Activated CD4-positive, alpha-beta T cell treated with anti-CD3 and anti-CD28 coated beads, Interleukin-2, Interleukin-6, amounts not matched to agents 100 ng/mL and 50 ng/mL, durations not matched to agents 16 hours and 8 hours (primary cell): ENCODE data around the gene LNPEP.

Experiments used
- DNase-seq: peaks from one replicate; pipeline ENCODE4 v3.0.0-alpha.2; 2020

Gene LNPEP

GRCh38 chr5:96935559-96936430 is at the start of gene LNPEP:
Gene LNPEP, plus strand, starts transcription at chr5:96936080. Its CDS starts 76 bp downstream, at chr5:96936156.
- DNase-seq, result peak; percentile 98

- peak; percentile 39 for DNase-seq
These were observed 42.5 kb upstream of the LNPEP start for GRCh38 chr5:96893342-96893741.

DNA sequence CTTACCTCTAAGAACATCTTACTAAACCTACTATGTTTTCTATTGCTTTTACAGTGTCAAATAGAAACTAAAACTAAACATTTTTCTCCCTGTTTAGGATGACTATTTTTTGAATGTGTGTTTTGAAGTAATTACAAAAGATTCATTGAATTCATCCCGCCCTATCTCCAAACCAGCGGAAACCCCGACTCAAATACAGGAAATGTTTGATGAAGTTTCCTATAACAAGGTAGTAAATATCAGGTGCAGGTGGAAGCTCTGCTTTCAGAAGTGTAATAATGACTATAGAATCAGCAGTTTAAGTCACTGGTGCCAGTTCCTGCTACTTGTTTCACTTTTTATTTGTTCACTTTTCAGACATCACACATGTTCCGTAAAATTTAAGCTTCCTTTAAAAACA is 39.6 kb upstream of the LNPEP start:
- DNase-seq, result peak; percentile 65

DNA sequence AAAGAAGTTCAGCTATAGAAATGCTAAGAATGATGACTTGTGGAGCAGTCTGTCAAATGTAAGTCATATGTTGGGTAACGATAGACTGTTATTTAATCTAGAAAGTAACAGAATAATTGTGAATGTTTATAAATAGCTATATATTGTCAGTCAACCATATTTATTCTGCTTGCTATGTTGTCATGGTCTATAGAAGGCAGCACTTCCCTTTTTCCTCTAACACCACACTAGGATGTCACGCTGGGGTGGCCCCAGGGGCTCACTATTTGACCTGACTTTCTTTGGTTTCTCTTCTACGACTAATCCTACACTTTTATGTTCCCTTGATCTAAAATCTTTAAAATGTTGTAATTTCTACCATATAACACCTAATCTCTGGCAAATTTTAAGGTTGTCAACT is 39.1 kb upstream of the LNPEP start:
- no peak for DNase-seq

- no peak for DNase-seq
These were observed 34.5 kb upstream of the LNPEP start for GRCh38 chr5:96901384-96901783.

DNA sequence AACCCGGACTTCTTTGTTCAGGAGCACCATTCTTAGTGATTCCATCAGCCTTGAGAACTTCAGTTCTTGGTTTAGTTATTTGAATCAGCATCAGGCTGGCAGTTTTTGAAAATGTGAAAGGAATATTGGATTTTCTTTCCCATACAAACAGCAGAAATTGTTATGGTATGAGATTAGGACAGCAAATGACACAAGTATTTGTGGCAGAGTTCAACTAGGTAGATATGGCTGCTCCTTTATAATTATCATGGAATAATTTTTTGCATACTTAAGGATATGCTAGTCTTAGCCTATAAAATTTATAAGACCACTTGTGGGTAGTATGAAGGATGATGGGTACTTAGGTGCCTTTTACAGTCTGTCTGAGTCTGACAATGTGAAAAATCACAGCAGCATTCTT is 34.0 kb upstream of the LNPEP start:
- no peak for DNase-seq

GRCh38 chr5:96902876-96903275 is 33.0 kb upstream of the LNPEP start:
- DNase-seq, result no peak

DNA sequence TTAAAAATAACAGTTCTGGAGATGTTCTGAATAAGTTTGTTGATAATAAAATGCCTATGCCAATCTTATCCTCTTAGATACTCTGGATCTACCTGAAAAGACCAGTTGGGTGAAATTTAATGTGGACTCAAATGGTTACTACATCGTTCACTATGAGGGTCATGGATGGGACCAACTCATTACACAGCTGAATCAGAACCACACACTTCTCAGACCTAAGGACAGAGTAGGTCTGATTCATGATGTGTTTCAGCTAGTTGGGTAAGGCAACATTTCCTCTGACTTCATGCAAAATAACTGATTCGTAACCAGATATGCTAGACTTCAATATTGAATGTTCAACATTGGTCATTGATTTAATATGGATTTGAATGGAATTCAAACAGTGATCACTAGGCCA is 32.6 kb upstream of the LNPEP start:
- DNase-seq, result no peak

GRCh38 chr5:96904054-96904931 is 31.6 kb upstream of the LNPEP start:
- no peak for DNase-seq

DNA sequence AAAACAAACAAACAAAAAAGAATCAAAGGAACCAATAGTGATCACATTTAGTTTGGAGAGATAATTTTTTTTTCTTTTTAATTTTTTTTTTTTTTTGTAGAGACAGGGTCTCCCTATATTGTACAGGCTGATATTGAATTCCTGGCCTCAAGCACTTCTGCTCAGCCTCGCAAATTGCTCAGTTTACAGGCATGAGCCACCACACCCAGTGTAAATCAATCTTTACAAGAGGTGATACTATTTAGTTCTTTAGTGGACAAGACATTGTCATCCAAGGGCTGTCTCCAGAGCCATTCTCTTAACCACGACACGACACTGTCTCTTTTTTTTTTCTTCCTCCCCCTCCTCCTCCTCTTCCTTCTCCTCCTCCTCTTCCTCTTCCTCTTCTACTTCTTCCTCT is 30.0 kb upstream of the LNPEP start:
- DNase-seq, result no peak

DNA sequence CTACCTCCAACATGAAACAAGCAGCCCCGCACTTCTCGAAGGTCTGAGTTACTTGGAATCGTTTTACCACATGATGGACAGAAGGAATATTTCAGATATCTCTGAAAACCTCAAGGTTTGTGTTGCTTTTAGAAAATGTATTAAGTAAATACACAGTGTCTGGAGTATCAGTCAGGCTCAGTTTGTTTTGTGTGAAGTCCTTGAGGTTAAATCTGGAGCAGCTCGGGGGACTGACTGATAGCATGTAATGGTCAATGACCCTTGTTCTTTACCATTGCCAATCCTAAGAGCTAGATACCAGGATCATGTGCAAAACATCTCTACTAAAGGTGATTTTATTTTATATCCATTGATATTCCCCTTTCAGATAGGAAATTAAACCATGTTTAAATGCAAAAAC is 26.9 kb upstream of the LNPEP start:
- DNase-seq, result no peak

GRCh38 chr5:96909435-96909834 is 26.4 kb upstream of the LNPEP start:
- DNase-seq, result no peak

DNA sequence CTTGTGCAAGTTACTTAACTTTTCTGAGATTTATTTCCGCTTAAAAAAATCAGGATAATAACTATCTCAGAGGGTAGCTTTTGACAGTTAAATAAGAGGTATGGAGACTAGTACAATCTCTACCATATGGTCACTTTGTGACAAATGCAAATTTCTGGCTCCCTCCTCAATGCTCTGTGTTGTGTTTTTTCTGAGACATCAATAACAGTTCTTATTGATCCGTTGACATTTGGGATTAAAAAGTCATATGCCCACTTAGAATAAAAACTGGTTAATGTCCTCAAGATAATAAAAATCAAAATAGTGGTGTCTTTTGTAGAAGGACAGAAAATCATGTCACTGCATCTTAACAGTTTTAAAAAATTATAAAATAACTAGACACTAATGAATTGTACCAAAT is 24.7 kb upstream of the LNPEP start:
- no peak for DNase-seq

- no peak for DNase-seq
These were observed 22.6 kb upstream of the LNPEP start for GRCh38 chr5:96913233-96913632.

DNA sequence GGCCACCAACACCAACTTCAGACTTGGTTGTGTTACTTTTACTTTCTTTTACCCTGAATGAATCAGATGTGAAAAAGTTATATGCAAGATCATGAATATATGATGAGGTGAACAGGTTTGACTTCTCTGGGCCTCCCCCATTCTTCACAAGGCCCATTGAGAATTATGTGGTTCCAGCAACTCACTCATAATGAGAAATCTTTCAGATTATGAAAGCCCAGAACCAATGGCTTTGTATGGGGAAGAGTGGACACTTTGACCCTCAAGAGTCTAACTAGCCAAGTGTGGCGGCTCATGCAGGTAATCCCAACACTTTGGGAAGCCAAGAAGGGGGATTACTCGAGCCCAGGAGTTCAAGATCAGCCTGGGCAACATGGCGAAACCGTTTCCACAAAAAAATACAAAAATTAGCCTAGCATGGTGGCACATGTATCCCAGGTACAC is 16.1 kb upstream of the LNPEP start:
- DNase-seq, result peak; percentile 39

- DNase-seq, result no peak
These were observed 15.0 kb upstream of the LNPEP start for GRCh38 chr5:96920744-96921355.

GRCh38 chr5:96922499-96923244 is 13.2 kb upstream of the LNPEP start:
- DNase-seq, result no peak

DNA sequence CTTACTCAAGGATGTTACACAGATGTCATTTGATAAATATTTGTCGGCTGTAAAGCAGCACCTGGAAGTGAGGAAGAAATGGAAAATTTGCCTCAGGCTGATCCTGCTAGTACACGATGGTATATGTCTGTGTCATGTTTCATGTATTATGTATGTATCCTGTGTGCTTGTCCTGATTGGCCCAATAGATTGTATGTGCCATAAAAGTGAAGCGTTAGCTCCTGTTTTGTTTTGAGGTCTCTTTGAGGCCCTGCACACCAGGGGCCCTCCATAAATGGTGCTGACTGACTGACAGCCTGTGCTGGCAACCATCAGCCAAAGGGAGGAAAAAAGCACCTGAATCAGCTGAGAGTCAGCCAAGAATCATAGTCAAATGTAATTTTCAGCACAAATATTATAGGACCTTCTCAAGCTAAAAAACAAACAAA is 11.8 kb upstream of the LNPEP start:
- DNase-seq, result no peak

DNA sequence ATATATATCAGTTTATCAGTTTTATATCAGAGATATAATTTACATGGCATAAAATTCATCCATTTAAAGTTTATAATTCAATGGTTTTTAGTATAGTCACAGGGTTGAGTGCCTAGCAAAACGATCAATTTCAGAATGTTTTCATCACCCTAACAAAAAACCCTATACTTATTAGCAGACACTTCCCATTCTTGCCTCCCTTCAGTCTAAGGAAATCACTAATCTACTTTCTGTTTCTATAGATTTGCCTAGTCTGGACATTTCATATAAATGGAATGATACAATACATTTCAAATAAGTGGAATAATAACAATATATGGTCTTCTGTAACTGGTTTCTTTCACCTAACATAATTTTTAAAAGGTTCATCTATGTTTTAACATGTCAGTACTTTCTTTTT is 9.6 kb upstream of the LNPEP start:
- no peak for DNase-seq

DNA sequence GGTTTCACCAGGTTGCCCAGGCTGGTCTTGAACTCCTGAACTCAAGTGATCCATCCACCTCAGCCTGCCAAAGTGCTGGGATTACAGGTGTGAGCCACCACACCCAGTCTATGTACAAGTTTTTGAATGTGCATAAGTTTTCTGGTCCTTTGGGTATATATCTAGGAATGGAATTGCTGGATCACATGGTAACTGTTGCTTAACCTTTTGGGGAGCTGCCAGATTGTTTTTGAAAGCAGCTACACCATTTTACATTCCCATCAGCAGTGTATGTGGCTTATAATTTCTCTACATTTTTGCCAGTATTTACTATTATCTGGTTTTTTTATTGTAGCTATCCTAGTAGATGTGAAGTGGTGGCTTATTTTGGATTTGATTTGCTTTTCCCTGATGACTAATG is 8.9 kb upstream of the LNPEP start:
- no peak for DNase-seq

GRCh38 chr5:96928931-96929708 is 6.8 kb upstream of the LNPEP start:
- DNase-seq, result no peak

DNA sequence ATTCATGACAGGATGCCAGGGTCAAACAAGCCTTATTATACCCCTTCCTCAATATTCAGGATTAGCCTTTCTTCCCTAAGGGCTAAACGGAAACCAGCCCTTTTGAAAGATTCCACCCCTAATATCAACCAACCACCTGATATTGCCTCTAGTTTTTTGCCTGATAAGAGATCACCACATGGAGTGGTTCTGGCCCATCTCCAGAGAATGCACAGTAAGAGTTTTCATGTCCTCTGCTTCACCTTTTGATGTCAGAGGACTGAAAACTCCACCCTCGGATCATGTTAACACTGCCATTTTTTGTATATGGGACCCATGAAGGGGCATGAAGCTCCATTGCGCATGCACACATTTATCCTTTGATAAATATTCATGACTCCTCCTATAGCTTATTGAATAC is 5.8 kb upstream of the LNPEP start:
- no peak for DNase-seq
